Sigmoid colon (tissue), 4 donors: ENCODE measurements around the gene EFEMP1.

Source experiments
- CTCF ChIP-seq, 4 experiments: fragments of 450-650 bp in 3 of 4; fragments of 200-600 bp in 1 of 4; IDR thresholded peaks; one replicate each; pipeline ENCODE4 v1.5.1; 2016 to 2019; ENCODE audit warnings: antibody characterized with exemption in 4 of 4, mild to moderate bottlenecking in 3 of 4, moderate library complexity in 2 of 4
- EP300 ChIP-seq, 4 donors: sonication (generic); formaldehyde crosslinking; IDR thresholded peaks; one replicate each; pipeline ENCODE4 v1.6.1; 2017; ENCODE audit warnings: antibody characterized with exemption in 4 of 4
- POLR2A ChIP-seq, 2 donors: fragments of 450-650 bp; IDR thresholded peaks; one replicate each; pipeline ENCODE4 v1.6.1; 2016; ENCODE audit warnings: antibody characterized with exemption in 2 of 2, mild to moderate bottlenecking in 2 of 2, moderate library complexity in 2 of 2
- POLR2AphosphoS5 ChIP-seq, 4 donors: sonication (generic); formaldehyde crosslinking; IDR thresholded peaks; one replicate each; pipeline ENCODE4 v1.6.1; 2017; ENCODE audit warnings: antibody characterized with exemption in 4 of 4

- no peak for TF ChIP-seq CTCF (IDR thresholded peaks at IDR 0.05)
- TF ChIP-seq POLR2A (IDR thresholded peaks at IDR 0.05), result no peak
- no peak for TF ChIP-seq EP300 (IDR thresholded peaks at IDR 0.05)
- TF ChIP-seq POLR2AphosphoS5 (IDR thresholded peaks at IDR 0.05), result no peak
These were observed 95.7 kb downstream of the EFEMP1 start for GRCh38 chr2:55827855-55828254.
